ENCODE measurements around the gene DERA.
"Not testable (repeated sequence)": the region's sequence is repeated elsewhere in the genome, so short reads cannot be mapped to it uniquely, and the experiment has no call there.

The DERA gene

DNA sequence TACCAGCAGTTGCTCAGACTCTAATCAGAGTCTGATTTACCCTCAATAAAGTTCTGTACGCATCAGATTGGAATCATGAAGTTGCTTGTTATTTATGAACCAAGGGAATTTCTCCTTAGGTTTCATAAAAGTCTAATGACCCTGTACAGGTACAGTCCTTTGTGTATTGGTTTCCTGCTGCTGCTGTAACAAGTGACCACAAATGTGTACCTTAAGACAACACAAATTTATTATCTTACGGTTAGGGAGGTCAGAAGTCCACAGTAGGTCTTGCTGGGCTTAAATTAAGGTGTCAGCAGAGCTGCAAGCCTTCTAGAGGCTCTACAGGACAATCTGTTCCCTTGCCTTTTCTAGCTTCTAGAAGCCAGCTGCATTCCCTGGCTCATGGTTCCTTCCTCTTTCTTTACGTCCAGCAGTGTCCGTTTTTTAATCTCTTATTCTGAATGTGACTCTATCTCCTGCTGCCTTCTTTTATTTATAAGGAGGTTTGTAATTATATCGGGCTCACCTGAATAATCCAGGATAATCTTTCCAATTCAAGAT is 6.7 kb upstream of the DERA start:
- DNase-seq (ENCODE audit: low read depth, low spot score), result no peak

DNA sequence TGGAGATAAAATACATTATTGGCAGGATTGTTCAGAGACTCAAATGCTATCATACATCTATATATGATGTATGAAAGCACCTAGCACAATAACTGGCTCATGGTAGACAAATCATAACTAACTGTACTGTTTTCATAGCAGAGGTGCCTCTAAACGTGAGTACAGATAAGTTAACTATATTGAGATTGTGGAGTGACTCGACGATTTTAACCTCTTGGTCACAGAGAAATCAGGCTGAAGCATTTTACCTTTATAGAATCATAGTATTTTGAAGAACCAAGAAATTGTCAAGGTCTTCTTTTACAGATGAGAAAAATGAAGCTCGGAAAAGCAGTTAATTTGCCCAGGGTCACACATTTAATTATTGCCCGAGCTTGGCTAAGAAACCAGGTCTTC is 666 bp upstream of the DERA start:
- no peak for DNase-seq (ENCODE audit: low read depth, low spot score)

DNA sequence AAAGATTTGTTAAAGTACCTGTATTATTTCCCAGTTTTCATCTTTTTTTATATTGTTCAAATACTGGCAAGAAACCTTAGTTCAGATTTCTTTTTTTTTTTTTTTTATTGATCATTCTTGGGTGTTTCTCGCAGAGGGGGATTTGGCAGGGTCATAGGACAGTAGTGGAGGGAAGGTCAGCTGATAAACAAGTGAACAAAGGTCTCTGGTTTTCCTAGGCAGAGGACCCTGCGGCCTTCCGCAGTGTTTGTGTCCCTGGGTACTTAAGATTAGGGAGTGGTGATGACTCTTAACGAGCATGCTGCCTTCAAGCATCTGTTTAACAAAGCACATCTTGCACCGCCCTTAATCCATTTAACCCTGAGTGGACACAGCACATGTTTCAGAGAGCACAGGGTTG is 799 bp downstream of the DERA start:
- DNase-seq (ENCODE audit: low read depth, low spot score), result not testable (repeated sequence)

DNA sequence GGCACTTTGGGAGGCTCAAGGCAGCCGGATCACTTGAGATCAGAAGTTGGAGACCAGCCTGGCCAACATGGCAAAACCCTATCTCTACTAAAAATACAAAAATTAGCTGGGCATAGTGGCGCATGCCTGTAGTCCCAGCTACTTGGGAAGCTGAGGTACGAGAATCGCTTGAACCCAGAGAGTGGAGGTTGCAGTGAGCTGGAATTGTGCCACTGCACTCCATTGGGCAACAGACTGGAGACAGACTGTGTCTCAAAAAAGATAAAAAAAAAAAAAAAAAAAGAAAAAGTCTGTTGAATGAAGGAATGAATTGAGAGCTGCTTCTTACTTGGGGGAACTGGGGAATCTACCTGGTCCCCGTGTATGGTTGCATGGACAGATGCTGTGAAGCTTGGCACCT is 3.0 kb downstream of the DERA start:
- DNase-seq (ENCODE audit: low read depth, low spot score), result not testable (repeated sequence)

DNA sequence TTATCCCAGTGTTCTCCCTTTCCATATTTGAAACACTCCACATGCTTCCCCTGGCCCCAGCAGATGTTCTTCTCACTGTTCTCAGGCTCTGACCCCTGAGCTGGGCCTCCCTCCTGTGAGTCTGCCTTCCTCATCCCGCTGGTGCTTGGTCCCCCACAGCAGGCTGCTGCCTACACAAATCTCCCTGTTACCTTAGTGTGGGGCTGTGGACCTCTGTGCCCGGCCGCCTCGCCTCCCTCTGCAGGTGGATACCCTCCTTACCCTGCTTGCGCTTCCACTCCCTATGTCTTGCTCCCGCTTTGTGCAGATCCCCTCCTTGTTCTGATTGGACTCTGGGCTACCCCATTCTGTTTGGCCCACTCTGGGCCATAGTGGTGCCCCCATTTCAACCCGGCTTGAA is 6.9 kb downstream of the DERA start:
- no peak for DNase-seq (ENCODE audit: low read depth, low spot score)

DNA sequence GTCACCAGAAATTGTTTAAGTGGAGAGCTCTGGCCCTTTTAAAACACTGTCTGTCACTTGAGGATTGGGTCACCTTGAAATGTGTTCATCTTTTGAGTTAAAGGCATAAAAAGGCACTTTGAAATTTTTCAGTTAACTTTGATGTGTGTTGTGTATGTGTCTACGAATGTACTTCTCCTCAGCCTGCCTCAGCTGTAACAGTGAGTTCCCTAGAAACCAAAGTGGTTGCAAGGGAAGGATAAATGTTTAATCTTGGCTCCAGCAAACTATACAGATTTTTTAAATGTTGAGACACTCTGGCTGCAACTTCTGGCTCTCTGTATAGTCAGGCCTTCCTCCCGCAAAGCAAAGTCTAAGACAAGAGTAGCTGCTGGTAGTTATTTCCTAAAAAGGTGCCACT is 8.3 kb downstream of the DERA start:
- DNase-seq (ENCODE audit: low read depth, low spot score), result peak; percentile 26

DNA sequence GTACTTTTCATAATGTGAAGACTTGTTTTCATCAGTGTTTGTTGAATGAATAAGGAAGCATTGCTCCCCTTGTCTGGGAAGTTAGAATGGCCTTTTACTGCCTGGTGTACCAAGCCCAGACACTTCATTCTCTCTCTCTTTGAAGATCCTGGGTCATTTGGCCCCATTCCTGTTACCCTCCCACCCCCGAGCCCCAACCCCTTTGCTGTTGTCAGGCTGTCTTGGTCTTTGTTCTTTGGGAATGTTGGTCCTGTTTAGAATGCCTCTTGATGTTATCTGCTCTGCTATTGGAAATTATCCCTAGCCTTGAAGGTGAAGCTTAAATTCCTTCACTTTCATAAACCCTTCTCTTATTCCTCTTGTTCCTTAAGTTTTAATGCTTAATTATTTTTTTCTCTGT is 13.8 kb downstream of the DERA start:
- no peak for DNase-seq (ENCODE audit: low read depth, low spot score)

DNA sequence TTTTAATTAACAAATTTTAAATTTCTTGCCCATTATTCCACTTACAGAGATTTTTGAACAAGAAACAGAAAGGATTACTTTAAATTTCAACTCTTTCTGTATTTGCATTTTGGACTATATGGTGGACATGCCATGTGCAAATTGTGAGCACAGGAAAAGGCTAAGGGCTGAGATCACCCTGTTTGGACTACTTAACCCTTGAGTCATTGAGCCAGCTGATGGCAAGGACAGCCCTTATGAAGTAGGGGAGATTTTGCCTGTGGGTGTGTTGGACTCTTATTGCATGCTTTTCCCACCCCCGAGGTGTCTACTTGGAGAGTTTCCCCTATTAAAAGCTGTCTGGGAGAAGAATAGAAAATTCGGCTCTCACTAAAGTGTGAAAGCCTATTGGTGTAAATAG is 17.2 kb downstream of the DERA start:
- DNase-seq (ENCODE audit: low read depth, low spot score), result peak; percentile 84

DNA sequence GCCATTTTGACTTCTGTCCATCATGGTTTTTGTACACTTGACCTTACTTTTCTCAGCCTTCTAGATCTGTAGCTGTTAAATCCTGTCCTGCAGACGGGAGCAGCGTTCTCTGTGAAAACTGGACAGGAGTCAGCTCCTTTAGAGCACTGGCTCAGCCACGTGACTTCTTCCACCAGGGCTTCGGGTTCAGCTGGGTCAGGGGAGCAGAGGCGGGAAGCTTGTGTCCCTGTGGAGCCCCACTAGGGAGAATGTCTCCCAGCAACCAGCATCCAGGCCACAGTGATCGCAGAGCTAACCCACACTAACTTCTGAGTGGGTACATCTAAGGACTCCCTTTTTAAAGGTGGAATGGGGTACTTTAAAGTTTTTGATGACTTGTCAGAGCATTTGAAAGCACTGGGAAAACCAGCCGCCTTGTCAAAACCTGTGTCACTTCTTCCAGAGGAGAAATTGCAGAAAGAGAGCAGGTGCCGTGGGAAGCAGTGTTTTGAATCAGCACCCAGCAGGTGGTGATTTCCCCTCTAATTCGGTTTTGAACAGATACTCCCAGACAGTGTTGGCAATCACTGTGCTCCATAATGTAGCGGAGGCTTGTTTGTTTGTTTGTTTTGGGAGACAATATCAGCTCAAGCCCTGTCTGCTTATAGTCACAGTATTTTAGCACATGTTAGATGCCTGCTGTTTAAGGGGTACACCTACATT is 17.9 kb downstream of the DERA start:
- DNase-seq (ENCODE audit: low read depth, low spot score), result peak; percentile 28

DNA sequence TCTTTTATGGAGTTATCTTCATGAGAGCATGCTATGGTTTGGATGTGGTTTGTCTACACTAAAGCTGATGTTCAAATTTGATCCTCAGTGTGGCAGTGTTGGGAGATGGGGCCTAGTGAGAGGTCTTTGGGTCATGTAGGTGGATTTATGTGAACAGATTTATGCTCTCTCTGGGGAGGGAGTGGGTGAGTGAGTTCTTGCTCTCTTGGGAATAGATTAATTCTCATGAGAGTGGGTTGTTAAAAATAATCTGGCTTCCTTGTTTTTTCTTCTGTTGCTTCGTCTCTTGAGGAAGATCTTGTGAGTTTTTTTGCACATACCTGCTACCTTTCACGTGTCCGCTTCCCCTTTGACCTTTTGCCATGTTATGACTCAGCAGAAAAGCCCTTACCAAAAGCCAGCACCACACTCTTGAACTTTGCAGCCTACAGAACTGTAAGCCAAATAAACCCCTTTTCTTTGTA is 20.5 kb downstream of the DERA start:
- DNase-seq (ENCODE audit: low read depth, low spot score), result no peak

DNA sequence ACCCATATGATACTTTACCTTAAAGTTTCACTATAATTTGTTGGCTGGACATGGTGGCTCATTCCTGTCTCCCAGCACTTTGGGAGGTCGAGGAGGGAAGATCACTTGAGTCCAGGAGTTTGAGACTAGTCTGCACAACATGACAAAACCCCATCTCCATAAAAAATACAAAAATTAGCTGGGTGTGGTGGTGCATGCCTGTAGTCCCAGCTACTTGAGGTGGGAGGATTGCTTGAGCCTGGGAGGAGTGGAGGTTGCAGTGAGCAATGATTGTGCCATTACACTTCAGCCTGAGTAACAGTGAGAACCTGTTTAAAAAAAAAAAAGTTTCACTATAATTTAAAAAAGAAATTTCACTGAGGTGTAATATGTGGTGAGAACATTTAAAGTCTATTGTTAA is 21.2 kb downstream of the DERA start:
- no peak for DNase-seq (ENCODE audit: low read depth, low spot score)

DNA sequence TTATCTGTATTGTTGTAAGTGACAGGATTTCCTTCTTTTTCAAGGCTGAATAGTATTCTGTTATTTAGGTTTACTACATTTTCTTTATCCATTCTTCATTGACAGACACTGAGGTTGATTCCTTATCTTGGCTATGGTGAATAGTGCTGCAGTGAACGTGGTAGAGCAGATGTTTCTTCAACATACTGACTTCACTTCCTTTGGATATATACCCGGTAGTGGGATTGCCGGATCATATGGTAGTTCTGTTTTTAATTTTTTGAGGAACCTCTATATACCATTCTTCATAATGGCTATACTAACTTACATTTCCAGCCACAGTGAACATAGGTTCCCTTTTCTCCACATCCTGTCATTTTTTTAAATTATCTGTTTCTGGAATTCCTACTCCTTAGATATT is 21.8 kb downstream of the DERA start:
- no peak for DNase-seq (ENCODE audit: low read depth, low spot score)

DNA sequence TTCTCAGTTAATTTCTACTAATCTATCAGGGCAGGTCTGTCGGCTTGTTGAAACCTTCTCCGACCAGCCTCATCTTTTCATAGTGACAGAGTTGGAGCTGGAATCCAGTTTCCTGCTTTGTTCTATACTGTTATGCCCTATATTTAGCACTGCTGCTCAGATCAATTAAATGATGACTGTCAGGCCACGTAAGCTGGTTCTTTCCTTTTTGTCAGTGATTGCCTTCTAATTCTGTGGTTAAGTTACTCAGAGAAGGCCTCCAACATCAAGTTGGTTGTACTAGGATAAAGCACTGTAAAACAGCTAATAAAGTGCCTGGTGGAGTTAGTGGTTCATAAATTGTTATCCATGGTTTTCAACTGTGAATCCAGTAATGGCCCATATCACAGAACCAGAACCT is 22.6 kb downstream of the DERA start:
- peak; percentile 53 for DNase-seq (ENCODE audit: low read depth, low spot score)

DNA sequence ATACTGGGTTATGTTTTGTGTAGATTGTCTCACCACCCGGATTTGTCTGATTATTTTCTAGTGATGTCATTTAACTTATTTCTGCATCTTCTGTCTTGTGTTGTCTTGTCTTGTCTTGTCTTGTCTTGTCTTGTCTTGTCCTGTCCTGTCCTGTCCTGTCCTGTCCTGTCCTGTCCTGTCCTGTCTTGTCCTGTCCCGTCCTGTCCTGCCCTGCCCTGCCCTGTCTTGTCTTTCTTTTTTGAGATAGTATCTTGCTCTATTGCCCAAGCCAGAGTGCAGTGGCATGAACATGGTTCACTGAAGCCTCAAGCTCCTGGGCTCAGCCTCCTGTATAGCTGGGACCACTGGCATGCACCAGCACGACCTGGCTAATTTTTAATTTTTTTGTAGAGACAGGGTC is 25.6 kb downstream of the DERA start:
- DNase-seq (ENCODE audit: low read depth, low spot score), result no peak

DNA sequence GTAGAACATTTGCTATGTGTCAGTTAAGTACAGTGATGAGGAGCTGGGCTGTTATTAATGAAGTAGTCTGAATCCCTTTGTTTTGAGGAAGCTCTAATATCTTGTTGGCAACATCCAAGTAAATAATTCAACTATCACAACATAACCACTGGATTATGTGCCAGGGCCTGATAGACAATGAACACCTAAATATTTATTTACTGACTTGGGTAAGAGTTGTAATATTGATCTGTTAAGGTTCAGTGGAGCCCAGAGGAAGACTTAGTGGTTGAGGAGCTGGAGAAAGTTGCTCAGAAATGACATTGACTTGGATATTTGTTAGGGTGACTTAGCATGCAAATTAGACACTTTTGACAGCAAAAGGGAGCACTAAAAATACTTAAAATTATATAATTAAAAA is 26.8 kb downstream of the DERA start:
- DNase-seq (ENCODE audit: low read depth, low spot score), result no peak

DNA sequence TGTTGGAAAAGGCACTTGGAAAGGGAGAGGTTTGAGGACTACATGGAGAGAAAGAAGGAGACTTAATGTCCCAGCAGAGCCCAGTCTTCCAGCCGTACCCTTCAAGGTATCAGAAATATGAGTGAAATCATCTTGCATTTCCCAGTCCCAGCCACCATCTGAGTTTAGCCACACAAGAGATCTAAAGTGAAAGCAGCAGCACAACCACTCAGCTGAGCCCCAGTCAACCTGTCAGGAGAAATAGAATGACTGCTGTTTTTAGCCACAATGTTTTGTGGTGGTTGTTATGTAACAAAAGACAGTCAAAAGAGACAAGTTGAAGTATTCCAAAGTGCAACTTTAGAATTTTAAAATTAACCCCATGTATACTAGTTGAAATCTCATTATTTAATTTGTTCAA is 28.0 kb downstream of the DERA start:
- DNase-seq (ENCODE audit: low read depth, low spot score), result no peak

DNA sequence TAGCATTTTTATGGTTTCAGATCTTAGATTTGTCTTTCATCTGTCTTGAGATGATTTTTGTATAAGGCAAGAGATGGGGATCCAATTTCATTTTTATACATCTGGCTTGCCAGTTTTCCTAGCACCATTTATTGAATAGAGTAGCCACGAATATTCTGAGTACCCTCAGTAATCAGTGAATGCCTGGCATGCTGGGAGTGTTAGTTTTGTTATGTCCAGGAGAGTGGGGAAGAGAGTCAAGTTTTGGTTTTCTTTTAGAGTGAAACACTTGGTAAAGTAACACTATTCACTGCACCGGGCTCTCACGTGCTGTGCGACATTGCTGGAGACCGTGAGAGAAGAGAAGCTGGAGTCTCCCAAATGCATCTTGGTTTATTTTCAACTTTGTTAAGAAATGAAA is 31.3 kb downstream of the DERA start:
- DNase-seq (ENCODE audit: low read depth, low spot score), result no peak

DNA sequence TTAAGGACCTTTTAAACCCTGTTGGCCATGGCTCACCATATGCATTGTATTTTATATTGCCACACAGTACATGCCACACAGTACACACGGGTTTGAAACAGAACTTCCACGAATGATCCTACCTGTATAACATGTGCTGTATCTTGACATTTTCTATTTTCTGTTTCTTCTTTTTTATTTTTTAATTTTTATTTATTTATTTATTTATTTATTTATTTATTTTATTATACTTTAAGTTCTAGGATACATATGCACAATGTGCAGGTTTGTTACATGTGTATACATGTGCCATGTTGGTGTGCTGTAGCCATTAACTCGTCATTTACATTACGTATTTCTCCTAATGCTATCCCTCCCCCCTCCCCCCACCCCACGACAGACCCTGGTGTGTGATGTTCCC is 32.4 kb downstream of the DERA start:
- not testable (repeated sequence) for DNase-seq (ENCODE audit: low read depth, low spot score)

DNA sequence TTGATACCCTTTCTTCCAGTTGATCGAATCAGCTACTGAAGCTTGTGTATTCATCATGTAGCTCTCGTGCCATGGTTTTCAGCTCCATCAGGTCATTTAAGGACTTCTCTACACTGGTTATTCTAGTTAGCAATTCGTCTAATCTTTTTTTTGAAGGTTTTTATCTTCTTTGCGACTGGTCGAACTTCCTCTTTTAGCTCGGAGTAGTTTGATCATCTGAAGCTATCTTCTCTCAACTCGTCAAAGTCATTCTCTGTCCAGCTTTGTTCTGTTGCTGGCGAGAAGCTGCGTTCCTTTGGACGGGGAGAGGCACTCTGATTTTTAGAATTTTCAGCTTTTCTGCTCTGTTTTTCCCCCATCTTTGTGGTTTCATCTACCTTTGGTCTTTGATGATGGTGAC is 37.3 kb downstream of the DERA start:
- DNase-seq (ENCODE audit: low read depth, low spot score), result not testable (repeated sequence)

DNA sequence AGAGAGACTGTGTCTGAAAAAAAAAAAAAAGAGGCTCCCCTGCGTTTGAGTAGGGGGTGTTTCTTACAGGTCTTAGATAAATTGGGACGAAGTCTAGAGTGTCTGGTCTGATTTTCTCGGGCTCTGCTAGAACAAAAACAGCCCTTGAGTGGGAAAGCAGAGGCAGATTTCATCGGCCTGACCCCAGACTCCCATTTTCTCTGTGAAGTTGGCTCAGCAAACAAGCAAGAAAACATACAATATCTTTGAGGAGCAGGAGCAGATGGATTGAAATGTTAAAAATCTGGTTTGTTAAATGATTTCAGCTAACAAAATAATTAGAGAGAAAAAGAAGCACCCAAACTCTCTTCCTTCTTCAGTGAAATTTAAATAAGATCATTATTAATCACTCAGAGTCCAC is 44.1 kb downstream of the DERA start:
- no peak for DNase-seq (ENCODE audit: low read depth, low spot score)

DNA sequence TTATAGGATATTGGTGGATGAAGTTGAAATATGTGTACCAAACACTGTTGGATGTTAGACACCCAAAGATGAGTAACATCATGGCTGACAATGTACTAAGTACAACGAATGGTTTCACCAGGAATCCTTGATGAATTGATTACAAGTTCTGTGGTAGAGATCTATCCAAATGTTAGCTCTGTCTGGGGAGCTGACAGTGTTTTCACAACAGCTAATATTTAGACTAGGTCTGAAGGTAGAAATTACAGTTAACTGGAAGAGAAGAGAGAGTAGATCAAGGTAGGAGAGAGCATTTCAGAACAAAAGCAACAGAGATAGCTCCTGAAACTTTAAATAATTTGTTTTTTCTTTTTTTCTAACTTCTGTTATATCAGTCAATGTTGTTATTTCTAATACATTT is 44.9 kb downstream of the DERA start:
- no peak for DNase-seq (ENCODE audit: low read depth, low spot score)

DNA sequence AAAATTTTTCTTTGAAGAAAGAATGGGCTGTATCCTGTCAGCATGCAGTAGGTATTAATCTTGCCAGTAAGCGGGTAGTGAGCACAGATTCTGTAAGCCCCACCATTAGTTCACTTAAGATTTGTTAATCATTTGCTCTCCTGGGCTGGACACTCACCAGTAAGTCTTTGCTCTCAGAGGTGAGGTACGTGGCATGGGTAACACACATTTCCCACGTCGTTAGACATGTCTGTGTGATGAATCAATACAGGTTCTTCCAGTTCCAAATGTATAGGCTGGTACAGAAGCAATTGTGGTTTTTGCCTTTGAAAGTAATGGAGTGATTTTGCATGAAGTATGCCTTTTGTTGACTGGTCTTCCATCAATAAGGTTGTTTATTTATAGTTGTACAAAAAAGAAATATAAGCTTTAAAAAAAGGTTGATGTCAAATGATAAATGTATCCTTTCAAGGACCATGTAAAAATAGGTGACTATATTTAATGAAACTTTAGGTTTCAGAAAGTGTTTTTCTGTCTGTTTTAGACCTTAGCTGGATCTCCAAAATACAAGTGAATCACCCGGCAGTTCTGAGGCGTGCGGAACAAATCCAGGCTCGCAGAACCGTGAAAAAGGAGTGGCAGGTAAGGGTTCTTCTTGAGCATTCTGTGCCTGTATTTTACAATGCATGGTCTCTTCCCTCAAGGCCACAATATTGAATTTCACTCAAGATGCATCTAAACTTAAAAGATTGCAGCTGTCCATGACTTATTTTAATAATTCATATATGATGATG is 45.5 kb downstream of the DERA start:
- DNase-seq (ENCODE audit: low read depth, low spot score), result no peak

DNA sequence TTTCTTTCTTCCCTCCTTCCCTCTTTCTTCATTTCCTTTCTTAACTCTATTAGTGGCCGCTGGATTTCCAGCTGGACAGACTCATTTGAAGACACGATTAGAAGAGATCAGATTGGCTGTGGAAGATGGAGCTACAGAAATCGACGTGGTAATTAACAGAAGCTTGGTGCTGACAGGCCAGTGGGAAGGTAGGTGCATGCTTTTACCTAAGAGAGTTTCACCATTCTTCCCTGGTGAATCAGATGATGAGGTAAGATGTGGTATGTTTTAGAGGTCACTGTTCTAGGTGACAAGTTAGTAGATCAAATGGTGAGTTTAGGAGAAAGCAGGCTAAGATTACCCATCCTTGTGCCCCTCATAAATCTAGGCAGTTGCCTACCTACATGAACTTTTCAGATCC is 51.6 kb downstream of the DERA start:
- DNase-seq (ENCODE audit: low read depth, low spot score), result peak; percentile 20

Data from astrocyte of the hippocampus (primary cell).